NB4 (cell line): ENCODE data around the gene STOML3.
"Not testable (repeated sequence)": the region's sequence is repeated elsewhere in the genome, so short reads cannot be mapped to it uniquely, and the experiment has no call there.

Source experiments
- DNase-seq: peaks from one replicate; pipeline ENCODE4 v3.0.0; 2010; ENCODE audit warnings: low read depth
- H3K4me3 ChIP-seq: one replicate; pipeline ENCODE4 v1.5.1; 2011; ENCODE audit warnings: mild to moderate bottlenecking, low read depth, low read length, moderate library complexity
- MYC ChIP-seq: IDR thresholded peaks from 2 replicates; pipeline ENCODE4 v1.6.1; 2011; ENCODE audit warnings: low read depth, low read length
- POLR2A ChIP-seq: IDR thresholded peaks from 2 replicates; pipeline ENCODE4 v1.6.1; 2011; ENCODE audit warnings: mild to moderate bottlenecking; ENCODE audit not compliant: insufficient read length; ENCODE audit errors: extremely low read depth
- TF ChIP-seq, protein P1 (sequence below): IDR thresholded peaks from one replicate; pipeline ENCODE4 v1.5.1; 2012; ENCODE audit warnings: low read depth, low read length
- TF ChIP-seq, protein P2 (sequence below): IDR thresholded peaks from 2 replicates; pipeline ENCODE4 v1.6.1; 2011; ENCODE audit warnings: low read depth, low read length

STOML3 gene

DNA sequence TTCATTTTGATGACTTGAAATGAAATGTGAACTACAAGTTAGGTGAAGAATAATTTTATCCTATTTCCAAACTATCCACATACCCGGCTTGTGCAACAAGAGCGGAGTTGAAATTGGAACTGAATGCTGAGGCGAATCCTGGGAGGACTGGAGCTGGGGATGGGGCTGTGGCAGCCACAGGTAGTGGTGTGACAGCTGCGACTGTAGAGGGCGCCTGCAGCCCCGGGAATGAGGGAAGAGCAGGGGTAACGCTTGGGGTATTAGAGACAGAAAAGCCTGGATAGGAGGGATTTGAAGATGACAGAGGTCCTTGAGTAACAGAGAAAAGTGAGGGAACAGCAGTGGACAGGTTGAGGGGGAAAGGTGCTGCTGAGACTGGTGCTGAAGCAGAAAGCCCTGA is 22.0 kb upstream of the STOML3 start:
- peak; percentile 7 for DNase-seq
- no peak for TF ChIP-seq POLR2A
- TF ChIP-seq, protein P1, sequence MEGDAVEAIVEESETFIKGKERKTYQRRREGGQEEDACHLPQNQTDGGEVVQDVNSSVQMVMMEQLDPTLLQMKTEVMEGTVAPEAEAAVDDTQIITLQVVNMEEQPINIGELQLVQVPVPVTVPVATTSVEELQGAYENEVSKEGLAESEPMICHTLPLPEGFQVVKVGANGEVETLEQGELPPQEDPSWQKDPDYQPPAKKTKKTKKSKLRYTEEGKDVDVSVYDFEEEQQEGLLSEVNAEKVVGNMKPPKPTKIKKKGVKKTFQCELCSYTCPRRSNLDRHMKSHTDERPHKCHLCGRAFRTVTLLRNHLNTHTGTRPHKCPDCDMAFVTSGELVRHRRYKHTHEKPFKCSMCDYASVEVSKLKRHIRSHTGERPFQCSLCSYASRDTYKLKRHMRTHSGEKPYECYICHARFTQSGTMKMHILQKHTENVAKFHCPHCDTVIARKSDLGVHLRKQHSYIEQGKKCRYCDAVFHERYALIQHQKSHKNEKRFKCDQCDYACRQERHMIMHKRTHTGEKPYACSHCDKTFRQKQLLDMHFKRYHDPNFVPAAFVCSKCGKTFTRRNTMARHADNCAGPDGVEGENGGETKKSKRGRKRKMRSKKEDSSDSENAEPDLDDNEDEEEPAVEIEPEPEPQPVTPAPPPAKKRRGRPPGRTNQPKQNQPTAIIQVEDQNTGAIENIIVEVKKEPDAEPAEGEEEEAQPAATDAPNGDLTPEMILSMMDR = peak; percentile 21
- no peak overlapping the region for H3K4me3 ChIP-seq

- not testable (repeated sequence) for H3K4me3 ChIP-seq, DNase-seq
Measured at GRCh38 chr13:39006371-39007111, 15.9 kb upstream of the STOML3 start.

DNA sequence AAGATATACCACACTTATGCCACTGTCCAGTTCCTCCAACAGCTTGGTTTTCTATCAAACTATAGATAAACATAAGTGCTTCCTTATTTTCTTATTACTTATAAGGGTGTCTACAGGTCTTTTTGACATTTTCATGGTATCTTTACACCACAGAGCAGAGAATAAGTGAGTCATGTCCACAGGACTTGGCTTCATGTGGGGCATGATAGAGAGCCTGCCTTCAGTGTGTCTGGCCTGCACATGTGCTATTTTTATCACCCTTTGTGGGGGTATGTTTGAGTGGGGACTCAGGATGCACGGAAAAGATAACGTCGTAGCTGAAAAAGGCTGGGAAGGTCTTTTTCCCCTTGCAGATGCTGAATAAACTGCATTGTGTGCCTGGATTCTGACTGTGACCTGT is 8.1 kb upstream of the STOML3 start:
- DNase-seq = no peak
- H3K4me3 ChIP-seq = no peak overlapping the region
- TF ChIP-seq, protein P1 = no peak
- TF ChIP-seq, protein P2, sequence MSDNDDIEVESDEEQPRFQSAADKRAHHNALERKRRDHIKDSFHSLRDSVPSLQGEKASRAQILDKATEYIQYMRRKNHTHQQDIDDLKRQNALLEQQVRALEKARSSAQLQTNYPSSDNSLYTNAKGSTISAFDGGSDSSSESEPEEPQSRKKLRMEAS = no peak
- no peak for TF ChIP-seq MYC

DNA sequence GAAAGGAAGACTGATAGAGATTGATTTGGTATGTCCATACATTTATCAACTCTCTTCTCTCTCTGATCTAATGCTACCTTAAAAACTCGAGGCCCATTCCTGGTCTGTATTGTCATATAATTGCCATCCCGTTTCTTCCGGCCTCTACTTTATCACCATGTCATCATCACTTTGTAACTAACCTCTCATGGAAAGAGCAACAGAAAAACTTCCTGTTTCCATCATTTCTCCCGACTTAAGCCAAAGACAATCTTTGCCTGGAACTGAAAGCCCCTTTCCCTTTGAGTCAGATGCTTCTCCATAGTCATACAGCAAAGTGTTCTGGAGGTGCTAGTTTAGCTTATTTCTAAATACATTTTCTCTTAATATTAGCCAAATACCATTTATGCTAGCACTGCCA is 2.8 kb upstream of the STOML3 start:
- DNase-seq = no peak
- no peak overlapping the region for H3K4me3 ChIP-seq
- TF ChIP-seq, protein P1 = no peak

- H3K4me3 ChIP-seq = no peak overlapping the region
- TF ChIP-seq, protein P1 = no peak
- TF ChIP-seq POLR2A = no peak
- TF ChIP-seq, protein P2 = no peak
- no peak for TF ChIP-seq MYC
- no peak for DNase-seq
Measured at GRCh38 chr13:38981096-38981495, 9.5 kb downstream of the STOML3 start.

DNA sequence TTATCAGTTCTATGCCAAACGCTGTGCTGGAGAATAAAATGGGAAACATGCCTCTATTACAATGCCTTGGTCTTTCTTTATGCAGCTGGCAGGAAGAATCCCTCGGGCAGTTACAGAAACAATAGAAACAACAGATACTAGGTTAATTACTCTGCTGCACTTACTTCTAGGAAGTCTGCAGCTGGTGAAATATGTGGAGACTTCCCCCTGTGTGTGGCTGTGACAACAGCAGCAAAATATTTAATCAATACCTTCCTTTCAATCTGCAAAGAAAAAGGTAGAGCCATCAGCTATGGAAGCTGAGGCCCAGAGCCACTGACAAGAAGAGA is 9.9 kb downstream of the STOML3 start:
- no peak for DNase-seq
- no peak overlapping the region for H3K4me3 ChIP-seq

More for the DNA sequence above, 9.9 kb downstream of the STOML3 start:
- TF ChIP-seq MYC = no peak
- TF ChIP-seq, protein P2 = no peak
- TF ChIP-seq POLR2A = no peak
- TF ChIP-seq, protein P1 = no peak
